ENCODE measurements around the gene ORC1.
A peak's percentile ranks its signal among the peaks of the same experiment; 100 is the strongest.

DNA sequence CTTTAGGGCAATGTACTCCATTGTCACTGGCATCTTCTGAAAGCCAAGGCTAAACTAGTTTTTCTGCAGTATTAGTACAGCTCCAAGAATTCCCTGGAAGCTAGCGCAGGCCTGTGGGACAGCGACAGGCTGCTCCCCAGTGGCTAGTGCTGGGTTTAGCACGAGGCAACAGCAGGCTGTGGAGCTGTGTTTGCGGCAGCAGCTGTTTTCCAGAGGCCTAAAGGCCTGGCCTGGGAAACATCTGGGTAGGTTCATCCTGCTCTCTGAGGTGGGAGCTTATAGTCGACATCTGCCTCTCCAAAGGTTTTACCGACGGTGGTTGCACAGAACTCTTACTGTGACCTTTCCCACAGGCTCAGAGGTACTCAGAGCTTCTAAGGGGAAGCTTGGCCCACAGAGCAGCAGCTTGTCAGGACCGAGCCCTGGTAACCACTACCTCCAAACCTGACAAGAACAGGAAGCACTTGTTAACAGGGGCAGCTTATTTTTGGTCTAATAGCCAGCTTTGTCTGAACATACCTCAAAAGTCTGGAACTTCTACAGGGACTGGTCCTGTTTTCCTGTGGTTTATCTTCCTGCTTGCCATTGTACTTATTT lies 55.4 kb downstream of the ORC1 start:
- TF ChIP-seq, protein P1, sequence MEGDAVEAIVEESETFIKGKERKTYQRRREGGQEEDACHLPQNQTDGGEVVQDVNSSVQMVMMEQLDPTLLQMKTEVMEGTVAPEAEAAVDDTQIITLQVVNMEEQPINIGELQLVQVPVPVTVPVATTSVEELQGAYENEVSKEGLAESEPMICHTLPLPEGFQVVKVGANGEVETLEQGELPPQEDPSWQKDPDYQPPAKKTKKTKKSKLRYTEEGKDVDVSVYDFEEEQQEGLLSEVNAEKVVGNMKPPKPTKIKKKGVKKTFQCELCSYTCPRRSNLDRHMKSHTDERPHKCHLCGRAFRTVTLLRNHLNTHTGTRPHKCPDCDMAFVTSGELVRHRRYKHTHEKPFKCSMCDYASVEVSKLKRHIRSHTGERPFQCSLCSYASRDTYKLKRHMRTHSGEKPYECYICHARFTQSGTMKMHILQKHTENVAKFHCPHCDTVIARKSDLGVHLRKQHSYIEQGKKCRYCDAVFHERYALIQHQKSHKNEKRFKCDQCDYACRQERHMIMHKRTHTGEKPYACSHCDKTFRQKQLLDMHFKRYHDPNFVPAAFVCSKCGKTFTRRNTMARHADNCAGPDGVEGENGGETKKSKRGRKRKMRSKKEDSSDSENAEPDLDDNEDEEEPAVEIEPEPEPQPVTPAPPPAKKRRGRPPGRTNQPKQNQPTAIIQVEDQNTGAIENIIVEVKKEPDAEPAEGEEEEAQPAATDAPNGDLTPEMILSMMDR (IDR thresholded peaks at IDR 0.05): peak in 4 of 6 experiments; percentile 25 to 36 (median 30)
- TF ChIP-seq POLR2A (IDR thresholded peaks at IDR 0.05): no peak
